Nucleus accumbens (tissue), 56 donors: Measurements from ENCODE around the gene EXOC4.

ENCODE experiments used
- DNase-seq, 56 donors: peaks; one replicate each; lab custom pipeline; 2025; lab: John Stamatoyannopoulos, UW

Gene EXOC4

GRCh38 chr7:133563251-133563650, 310.4 kb downstream of the EXOC4 start:
- no peak for DNase-seq

GRCh38 chr7:133564484-133564883, 311.6 kb downstream of the EXOC4 start:
- DNase-seq: no peak

DNA sequence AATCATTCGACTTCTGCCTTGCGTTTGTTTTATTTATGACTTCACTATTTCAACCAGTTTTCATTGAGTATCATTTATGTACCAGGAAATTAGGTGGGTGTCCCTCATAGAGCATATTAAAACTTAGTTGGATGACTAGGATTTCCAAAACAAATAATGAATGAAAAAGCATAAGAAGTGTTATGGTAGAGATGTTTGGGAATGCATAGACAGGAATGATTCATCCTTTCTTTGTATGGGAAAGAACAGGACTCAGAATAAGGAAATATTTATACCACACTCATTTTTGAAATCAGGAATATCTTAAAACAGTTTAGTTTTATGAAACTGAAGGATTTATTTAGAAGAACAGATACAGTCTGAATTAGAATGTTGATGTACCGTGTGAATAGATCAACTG, 315.7 kb downstream of the EXOC4 start:
- no peak for DNase-seq

GRCh38 chr7:133570321-133570720, 317.4 kb downstream of the EXOC4 start:
- no peak for DNase-seq

DNA sequence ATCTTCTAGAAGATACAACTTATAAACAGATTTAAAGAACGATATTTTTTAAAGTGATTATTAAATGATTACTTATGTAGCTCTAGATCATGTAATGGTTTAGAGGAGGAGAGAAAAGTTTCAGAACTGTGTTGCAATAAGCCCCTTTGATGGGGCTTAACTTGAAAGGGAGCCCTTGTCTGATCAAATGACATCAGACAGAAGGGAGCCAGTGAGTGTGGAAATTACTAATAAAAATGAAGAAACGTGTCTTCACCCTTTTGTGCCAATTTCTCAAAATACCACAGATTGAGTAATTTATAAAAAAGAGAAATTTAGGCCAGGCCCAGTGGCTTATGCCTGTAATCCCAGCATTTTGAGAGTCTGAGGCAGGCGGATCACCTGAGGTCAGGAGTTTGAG, 318.2 kb downstream of the EXOC4 start:
- DNase-seq: no peak

GRCh38 chr7:133572087-133572486, 319.2 kb downstream of the EXOC4 start:
- DNase-seq: no peak

DNA sequence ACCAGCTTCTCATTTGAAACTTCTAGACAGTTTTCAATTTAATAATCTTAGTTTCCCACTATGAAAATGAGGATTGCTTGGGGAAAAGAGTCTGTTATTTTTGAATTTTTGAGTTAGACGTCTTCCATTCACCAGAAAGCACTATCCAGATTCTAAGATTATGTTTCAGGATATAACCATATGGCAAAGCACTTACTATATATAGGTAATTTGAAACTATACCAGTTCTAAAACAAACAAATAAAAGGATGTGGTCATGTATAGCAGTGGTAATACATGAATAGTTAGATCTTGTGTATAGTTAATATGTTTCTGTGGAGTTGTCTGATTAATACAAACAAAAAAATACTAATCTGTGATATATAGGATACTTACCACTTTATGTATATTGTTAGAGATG, 320.0 kb downstream of the EXOC4 start:
- no peak for DNase-seq

- DNase-seq: no peak
These were observed 320.8 kb downstream of the EXOC4 start for GRCh38 chr7:133573554-133574265.

DNA sequence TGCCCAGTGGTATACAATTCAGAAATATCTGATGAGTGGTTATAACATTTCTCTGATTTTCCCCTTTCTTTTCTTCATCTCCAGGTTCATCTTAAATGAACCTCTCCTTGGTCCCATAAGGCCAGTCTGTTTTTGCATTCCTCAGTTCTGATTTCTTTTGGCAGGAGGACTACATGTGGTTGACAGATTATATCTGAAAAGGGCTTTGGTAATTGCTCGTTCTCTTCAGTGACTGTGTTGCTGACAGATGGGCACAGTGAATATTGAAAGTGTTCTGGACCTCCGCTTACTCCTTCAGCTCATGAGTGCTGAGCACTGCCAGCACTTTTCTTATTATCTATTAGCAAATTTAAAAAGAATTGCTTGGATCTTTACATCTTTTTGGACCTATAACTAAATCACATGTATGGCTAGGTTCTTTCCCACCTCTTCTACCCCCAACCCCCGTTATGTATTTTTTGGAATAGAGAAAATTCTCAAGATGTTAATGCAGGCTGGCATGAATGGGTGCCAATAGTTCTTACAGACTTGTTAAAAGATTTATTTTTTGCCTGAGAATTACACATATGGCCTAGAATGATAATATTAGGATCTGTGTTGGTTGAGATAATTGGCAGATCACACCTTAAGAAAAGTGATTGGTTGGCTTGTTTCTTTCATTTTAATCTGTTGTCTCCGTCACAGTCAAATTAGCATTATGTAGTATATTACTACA, 323.0 kb downstream of the EXOC4 start:
- no peak for DNase-seq

DNA sequence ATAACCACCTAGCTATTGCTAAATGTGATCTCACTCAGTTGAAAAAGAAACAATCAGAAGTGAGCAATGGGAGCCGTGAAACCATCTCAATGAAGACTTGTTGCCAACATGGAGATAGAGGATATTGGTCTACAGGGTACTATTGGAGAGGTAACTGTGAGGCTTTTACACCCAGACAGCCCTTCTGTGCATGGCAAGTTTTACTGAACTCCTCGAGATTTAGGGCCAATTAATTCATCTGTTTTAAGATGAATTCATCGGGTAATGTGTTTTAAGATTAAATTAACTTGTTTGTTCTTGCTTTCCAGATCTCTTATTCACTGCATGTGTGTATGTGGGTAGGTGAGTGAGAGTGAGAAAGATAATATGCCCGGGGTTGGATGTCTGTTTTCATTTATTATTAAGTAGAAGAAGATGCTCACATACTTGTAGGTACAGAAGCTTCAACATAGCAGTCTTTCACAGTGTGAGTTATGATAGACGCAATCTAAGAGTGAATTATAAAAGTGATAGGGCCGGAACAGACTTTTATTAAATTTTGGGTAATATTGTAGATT, 323.8 kb downstream of the EXOC4 start:
- no peak for DNase-seq

GRCh38 chr7:133582766-133583523, 330.1 kb downstream of the EXOC4 start:
- no peak for DNase-seq

- no peak for DNase-seq
These were observed 330.8 kb downstream of the EXOC4 start for GRCh38 chr7:133583545-133584171.

DNA sequence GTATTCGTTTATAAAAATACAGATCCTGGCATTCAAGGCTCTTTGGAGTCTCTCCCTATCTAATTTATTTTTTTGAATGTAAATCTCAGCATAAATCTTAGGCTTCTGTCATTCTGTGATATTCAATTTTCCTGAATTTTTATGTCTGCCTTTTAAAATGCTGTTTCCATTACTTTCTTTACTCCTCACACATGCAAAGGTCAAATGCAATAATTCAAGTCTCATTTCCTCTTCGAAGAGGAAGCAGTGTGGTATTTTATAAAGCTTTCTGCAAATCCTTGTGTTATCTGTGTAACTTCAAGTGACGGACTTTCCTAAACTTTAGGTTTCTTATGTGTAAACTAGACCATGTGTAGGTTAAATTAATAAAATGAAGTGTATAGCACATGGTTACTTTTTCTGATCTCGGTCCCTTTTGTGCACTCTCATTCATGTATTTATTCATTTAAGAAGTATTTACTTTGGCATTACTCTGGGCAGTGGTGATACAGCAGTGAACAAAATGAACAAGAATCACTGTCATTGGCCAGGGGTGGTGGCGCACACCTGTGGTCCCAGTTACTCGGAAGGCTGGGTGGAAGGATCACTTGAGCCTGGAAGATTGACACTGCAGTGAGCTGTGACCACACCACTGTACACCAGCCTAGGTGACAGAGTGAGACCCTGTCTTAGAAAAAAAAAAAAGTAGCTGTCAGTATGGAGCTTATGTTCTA, 332.2 kb downstream of the EXOC4 start:
- no peak for DNase-seq

DNA sequence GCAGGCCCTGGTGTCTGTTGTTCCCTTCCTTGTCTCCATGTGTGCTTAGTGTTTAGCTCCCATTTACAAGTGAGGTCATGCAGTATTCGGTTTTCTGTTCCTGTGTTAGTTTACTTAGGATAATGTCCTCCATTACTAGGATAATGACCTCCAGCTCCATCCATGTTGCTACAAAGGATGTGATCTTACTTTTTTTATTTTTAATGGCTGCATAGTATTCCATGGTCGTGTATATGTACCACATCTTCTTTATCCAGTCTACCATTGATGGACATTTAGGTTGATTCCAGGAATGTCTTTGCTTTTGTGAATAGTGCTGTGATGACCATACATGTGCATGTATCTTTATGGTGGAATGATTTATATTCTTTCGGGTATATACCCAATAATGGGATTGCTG, 333.4 kb downstream of the EXOC4 start:
- DNase-seq: no peak

GRCh38 chr7:133587903-133588302, 335.0 kb downstream of the EXOC4 start:
- DNase-seq: no peak

- DNase-seq: no peak
These were observed 337.9 kb downstream of the EXOC4 start for GRCh38 chr7:133590795-133591194.

GRCh38 chr7:133591704-133592340, 338.9 kb downstream of the EXOC4 start:
- DNase-seq: no peak

- DNase-seq: no peak
These were observed 340.7 kb downstream of the EXOC4 start for GRCh38 chr7:133593561-133593960.

- DNase-seq: no peak
These were observed 348.7 kb downstream of the EXOC4 start for GRCh38 chr7:133601617-133602016.

DNA sequence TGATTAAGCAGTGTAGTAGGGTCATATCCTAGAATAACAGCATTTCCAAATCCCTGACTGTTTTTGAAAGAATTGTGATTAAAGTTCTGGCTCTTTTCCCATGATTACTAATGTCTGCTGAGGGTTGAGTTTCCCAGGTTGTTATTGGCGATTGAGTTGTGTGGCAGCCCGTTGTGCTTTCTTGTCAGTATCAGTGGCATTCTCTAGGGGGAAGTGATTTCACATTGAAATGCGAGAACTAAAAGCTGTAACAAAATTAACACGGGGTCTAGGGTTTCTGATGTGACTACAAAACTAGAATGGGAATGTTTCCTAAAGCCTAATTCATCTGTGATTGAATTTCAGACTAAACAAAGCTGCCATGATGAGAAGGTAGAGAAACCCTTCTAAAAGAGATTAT, 349.4 kb downstream of the EXOC4 start:
- DNase-seq: no peak
